Astrocyte (in vitro differentiated cells and primary cell): ENCODE results near the gene CCDC34. TPM values are rescaled to one million over a fixed set of nuclear protein-coding genes. Genes with fewer than 3 reads are reported as not detected.

Experiments used
- DNase-seq: peaks from one replicate; pipeline ENCODE4 v3.0.0-alpha.2; 2010; ENCODE audit warnings: low read depth
- FAIRE-seq: peaks from 2 replicates; lab custom pipeline; 2011; peaks lifted over from hg19 to GRCh38; lab: Jason Lieb, UNC
- H2AFZ ChIP-seq: 2 replicates; pipeline ENCODE4 v1.6.0; 2012; ENCODE audit warnings: low read depth, low read length, inconsistent platforms
- H3K27ac ChIP-seq: 2 replicates; pipeline ENCODE4 v1.5.1; 2011; ENCODE audit warnings: low read depth, low read length, inconsistent platforms
- H3K27me3 ChIP-seq: 2 replicates; pipeline ENCODE4 v1.6.0; 2011; ENCODE audit warnings: low read length, inconsistent platforms; ENCODE audit not compliant: insufficient read depth
- H3K36me3 ChIP-seq: 2 replicates; pipeline ENCODE4 v1.5.1; 2011; ENCODE audit warnings: low read length, inconsistent platforms; ENCODE audit not compliant: insufficient read depth
- H3K4me1 ChIP-seq: 2 replicates; pipeline ENCODE4 v1.5.1; 2011; ENCODE audit warnings: low read length, inconsistent platforms; ENCODE audit not compliant: insufficient read depth
- H3K4me2 ChIP-seq: 2 replicates; pipeline ENCODE4 v1.6.0; 2012; ENCODE audit warnings: low read length, inconsistent platforms
- H3K4me3 ChIP-seq: 2 replicates; pipeline ENCODE4 v1.5.1; 2011; ENCODE audit warnings: low read depth, mild to moderate bottlenecking, low read length, inconsistent platforms; ENCODE audit not compliant: insufficient read depth
- H3K79me2 ChIP-seq: 2 replicates; pipeline ENCODE4 v1.6.0; 2012; ENCODE audit warnings: mild to moderate bottlenecking, low read length, inconsistent platforms; ENCODE audit not compliant: insufficient read depth
- H3K9ac ChIP-seq: 2 replicates; pipeline ENCODE4 v1.6.0; 2012; ENCODE audit warnings: mild to moderate bottlenecking, low read length, inconsistent platforms
- H3K9me3 ChIP-seq: 2 replicates; pipeline ENCODE4 v1.5.1; 2012; ENCODE audit warnings: low read depth, mild to moderate bottlenecking, low read length, inconsistent platforms; ENCODE audit not compliant: insufficient read depth
- H4K20me1 ChIP-seq: 2 replicates; pipeline ENCODE4 v1.6.0; 2012; ENCODE audit warnings: low read length, inconsistent platforms; ENCODE audit not compliant: insufficient read depth
- H3K27ac Mint-ChIP-seq: one replicate; pipeline ENCODE4 v1.8.0; 2021; ENCODE audit warnings: mild to moderate bottlenecking, mixed read lengths; ENCODE audit not compliant: unreplicated experiment
- H3K27me3 Mint-ChIP-seq: one replicate; pipeline ENCODE4 v1.8.0; 2021; ENCODE audit warnings: low read depth, mixed read lengths; ENCODE audit not compliant: unreplicated experiment
- H3K36me3 Mint-ChIP-seq: one replicate; pipeline ENCODE4 v1.8.0; 2021; ENCODE audit warnings: low read depth, mixed read lengths; ENCODE audit not compliant: unreplicated experiment
- H3K4me1 Mint-ChIP-seq: one replicate; pipeline ENCODE4 v1.8.0; 2021; ENCODE audit warnings: low read depth, mixed read lengths; ENCODE audit not compliant: unreplicated experiment
- H3K4me3 Mint-ChIP-seq: one replicate; pipeline ENCODE4 v1.8.0; 2021; ENCODE audit warnings: mild to moderate bottlenecking, moderate library complexity, mixed read lengths; ENCODE audit not compliant: unreplicated experiment
- H3K9me3 Mint-ChIP-seq: one replicate; pipeline ENCODE4 v1.8.0; 2021; ENCODE audit warnings: mild to moderate bottlenecking, mixed read lengths; ENCODE audit not compliant: unreplicated experiment
- CTCF ChIP-seq: IDR thresholded peaks from 2 replicates; pipeline ENCODE4 v1.5.1; 2011; ENCODE audit warnings: low read depth, mild to moderate bottlenecking, inconsistent platforms, low read length, moderate library complexity; ENCODE audit not compliant: insufficient read depth
- EZH2 ChIP-seq: IDR thresholded peaks from 2 replicates; pipeline ENCODE4 v1.6.1; 2012; ENCODE audit warnings: mild to moderate bottlenecking, low read length, inconsistent platforms; ENCODE audit not compliant: insufficient read depth
- total RNA-seq: library from RNA; stranded (reverse); gene quantifications from 2 replicates; pipeline ENCODE4 v1.2.1, GENCODE V29; 2021

The CCDC34 gene
- total RNA-seq, 1 donor from 2014 or later = 12.8 TPM

DNA sequence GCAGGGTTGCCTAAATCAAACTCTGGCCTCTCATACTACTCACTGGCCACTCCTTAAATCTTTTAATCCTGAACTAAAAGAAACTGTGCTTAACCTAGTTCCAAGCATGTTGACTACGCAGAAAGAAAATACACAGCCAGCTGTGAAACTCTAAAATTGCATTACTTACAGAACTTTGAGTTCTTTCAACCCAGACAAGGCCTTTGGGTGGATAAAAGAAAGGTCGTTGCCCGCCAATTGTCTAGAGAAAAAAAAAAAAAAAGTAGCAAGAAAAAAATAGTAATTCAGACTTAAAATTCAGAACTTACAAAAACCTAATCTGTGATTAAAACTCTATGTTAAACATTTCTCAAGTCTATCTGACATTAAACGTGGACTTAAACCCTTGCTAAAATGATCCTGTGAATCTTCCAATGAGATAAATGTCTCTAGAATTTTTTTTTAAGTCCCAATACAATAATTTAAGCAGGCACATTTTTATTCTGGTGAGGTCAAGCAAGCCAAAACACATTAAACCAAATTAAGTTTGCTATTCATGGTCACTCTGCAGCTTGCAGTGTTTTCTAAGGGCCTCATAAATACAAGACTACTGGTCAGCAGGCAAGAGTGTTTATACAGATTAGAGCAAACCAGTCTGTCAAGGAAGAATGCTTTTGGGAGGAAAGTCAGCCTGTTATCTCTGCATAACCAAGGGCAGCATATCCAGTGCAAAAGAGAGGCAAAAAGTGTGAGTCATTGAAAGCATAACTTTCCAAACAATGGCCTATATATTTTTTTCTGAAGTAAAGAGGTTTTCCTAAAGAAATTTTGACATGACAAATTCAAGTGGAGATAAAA, 29.5 kb upstream of the CCDC34 start:
- no peak overlapping the region for H2AFZ ChIP-seq
- peaks cover 4% of the 10 kb centered on the region for H4K20me1 ChIP-seq
- no peak overlapping the region for H3K4me3 ChIP-seq
- no peaks in the 10 kb centered on the region for H3K27me3 ChIP-seq
- peaks cover 9% of the 10 kb centered on the region for H3K79me2 ChIP-seq
- H3K9me3 ChIP-seq = no peaks in the 10 kb centered on the region
- peak overlapping the region; percentile 45 for H3K9ac ChIP-seq
- peak overlapping the region; percentile 41 for H3K4me2 ChIP-seq
- no peaks in the 10 kb centered on the region for H3K36me3 ChIP-seq
- no peaks in the 10 kb centered on the region for H3K9me3 Mint-ChIP-seq
- no peak for TF ChIP-seq CTCF
- TF ChIP-seq EZH2 = no peak
- peaks cover 86% of the 10 kb centered on the region for H3K4me1 Mint-ChIP-seq
- FAIRE-seq (peak; percentile 41), DNase-seq (peak; percentile 94)
- H3K27me3 Mint-ChIP-seq = no peaks in the 10 kb centered on the region
- peak overlapping the region; percentile 68 for H3K27ac ChIP-seq
- peak overlapping the region; percentile 78 for H3K27ac Mint-ChIP-seq
- no peak overlapping the region for H3K4me3 Mint-ChIP-seq
- peaks cover 2% of the 10 kb centered on the region for H3K36me3 Mint-ChIP-seq
- peaks cover 66% of the 10 kb centered on the region for H3K4me1 ChIP-seq

DNA sequence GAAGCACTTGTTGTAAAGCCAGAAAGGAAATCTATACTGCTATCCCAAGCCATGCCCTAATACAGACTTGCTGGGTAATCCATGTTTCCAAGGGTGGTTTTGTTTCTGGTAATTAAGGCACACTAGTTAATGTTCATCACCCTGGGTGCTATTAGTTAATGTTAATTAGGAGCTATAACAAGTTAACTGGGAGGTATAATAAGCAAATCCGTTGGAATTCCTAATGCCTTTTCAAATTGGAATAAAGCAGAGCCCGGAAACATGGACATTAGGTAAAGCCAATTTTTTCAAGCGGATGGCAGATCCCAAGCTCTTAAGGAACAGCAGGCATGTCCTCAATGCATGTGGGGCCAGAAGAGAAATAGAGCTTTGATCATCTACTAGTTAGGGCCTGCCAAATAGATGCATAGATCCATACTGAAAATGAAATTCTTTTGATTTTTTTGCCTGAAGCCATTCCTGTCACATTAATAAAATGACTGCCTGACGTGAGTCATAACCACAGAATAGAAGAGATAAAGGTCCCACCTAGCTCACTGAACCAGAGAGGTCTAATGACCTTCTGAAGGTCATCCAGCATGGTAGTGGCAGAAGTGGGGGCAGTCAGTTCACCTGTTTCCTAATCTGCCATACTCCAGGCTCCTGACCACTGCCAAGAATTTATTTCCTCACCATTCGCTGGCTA, 28.5 kb upstream of the CCDC34 start:
- no peak overlapping the region for H3K9ac ChIP-seq
- TF ChIP-seq CTCF = no peak
- peaks cover 68% of the 10 kb centered on the region for H3K4me1 ChIP-seq
- no peak overlapping the region for H3K4me3 Mint-ChIP-seq
- no peak overlapping the region for H2AFZ ChIP-seq
- peak; percentile 23 for FAIRE-seq
- no peaks in the 10 kb centered on the region for H4K20me1 ChIP-seq
- H3K27ac ChIP-seq = peak overlapping the region; percentile 61
- peaks cover 86% of the 10 kb centered on the region for H3K4me1 Mint-ChIP-seq
- H3K27me3 ChIP-seq = no peaks in the 10 kb centered on the region
- H3K4me3 ChIP-seq = no peak overlapping the region
- no peaks in the 10 kb centered on the region for H3K36me3 ChIP-seq
- peaks cover 7% of the 10 kb centered on the region for H3K79me2 ChIP-seq
- DNase-seq = peak; percentile 36
- H3K9me3 Mint-ChIP-seq = no peaks in the 10 kb centered on the region
- H3K27me3 Mint-ChIP-seq = no peaks in the 10 kb centered on the region
- H3K27ac Mint-ChIP-seq = peak overlapping the region; percentile 79
- no peaks in the 10 kb centered on the region for H3K9me3 ChIP-seq
- peak overlapping the region; percentile 61 for H3K4me2 ChIP-seq
- H3K36me3 Mint-ChIP-seq = no peaks in the 10 kb centered on the region
